AG09319 (cell line): ENCODE data around the gene SSNA1.

Experiments used
- DNase-seq: peaks from one replicate; pipeline ENCODE4 v3.0.0-alpha.2; 2010; ENCODE audit warnings: low read depth; ENCODE audit errors: extremely low read depth
- TF ChIP-seq, protein P1 (sequence below): IDR thresholded peaks from 2 replicates; pipeline ENCODE4 v1.5.1; 2011; ENCODE audit warnings: low read depth, mild to moderate bottlenecking, inconsistent platforms, low read length, moderate library complexity

Gene SSNA1

DNA sequence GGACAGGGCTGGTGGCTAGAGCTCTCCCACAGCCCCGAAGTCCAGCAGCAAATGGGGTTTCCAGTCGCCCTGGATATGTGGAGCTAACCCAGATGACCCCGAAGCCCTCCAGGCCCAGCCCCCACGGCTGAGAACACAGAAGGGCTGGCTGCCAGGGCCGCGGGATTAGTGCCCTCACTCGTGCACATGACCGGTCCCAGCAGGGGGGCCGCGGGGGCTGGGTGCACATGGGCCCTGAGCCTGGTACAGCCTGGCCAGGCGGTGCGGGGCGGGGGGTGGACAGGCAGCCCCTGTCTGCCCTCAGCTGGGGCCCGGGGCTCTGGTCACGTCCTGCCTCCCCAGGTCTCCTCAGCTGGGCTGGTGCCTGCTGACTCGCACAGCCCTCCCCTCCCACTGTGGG is 5.9 kb downstream of the SSNA1 start:
- no peak for DNase-seq
- TF ChIP-seq, protein P1, sequence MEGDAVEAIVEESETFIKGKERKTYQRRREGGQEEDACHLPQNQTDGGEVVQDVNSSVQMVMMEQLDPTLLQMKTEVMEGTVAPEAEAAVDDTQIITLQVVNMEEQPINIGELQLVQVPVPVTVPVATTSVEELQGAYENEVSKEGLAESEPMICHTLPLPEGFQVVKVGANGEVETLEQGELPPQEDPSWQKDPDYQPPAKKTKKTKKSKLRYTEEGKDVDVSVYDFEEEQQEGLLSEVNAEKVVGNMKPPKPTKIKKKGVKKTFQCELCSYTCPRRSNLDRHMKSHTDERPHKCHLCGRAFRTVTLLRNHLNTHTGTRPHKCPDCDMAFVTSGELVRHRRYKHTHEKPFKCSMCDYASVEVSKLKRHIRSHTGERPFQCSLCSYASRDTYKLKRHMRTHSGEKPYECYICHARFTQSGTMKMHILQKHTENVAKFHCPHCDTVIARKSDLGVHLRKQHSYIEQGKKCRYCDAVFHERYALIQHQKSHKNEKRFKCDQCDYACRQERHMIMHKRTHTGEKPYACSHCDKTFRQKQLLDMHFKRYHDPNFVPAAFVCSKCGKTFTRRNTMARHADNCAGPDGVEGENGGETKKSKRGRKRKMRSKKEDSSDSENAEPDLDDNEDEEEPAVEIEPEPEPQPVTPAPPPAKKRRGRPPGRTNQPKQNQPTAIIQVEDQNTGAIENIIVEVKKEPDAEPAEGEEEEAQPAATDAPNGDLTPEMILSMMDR: no peak

DNA sequence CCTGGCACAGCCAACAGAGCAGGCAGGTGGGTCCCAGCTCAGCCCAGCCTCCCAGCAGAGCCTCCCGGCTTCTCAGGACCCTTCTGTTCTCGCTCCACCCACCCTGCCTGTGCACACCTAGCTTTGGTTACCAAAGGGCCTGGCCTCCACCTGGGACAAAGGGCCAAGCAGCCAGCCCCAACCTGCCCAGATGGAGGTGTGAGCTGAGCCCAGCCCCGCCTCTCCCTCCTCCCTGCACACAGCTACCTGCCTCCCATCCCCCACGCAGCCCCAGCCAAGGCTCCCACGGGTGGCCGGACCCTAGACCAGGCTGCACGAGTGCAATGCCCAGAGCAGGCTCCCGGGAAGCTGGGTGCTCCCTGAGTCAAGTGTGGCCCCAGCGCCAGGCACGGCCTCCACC is 6.4 kb downstream of the SSNA1 start:
- no peak for DNase-seq
- TF ChIP-seq, protein P1: no peak

DNA sequence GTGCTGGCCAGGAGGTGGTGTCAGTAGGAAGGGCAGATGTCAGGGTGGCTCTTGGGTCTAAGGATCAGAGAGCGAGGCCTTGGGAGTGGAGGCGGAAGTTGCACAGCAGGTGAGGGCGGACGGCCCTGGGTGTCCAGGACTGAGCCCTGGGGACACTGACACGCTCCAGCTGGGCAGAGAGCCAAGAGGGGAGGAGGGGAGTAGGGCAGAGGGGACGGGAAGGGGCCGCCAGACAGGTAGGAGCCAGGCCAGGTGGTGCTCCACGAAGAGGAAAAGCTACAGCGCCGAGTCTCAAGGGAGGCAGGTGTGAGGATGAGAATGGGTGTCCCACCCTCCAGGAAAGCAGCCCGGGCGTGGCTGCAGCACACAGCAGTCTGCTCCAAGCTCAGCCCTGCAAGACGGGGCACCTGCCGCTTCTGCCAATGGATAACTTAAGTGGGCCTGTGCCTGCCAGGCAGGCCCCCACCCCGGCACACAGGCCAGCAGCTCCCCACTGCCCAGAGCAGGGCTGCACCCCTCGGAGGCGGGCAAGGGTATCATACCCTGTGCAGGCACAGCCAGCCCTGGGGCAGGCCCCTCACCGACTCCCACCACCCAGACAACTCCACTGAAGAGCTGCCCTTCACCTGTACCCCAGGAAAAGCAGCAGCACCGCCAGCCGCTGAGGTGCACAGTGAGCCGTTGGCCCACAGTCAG is 7.2 kb downstream of the SSNA1 start:
- TF ChIP-seq, protein P1: no peak
- DNase-seq: no peak

DNA sequence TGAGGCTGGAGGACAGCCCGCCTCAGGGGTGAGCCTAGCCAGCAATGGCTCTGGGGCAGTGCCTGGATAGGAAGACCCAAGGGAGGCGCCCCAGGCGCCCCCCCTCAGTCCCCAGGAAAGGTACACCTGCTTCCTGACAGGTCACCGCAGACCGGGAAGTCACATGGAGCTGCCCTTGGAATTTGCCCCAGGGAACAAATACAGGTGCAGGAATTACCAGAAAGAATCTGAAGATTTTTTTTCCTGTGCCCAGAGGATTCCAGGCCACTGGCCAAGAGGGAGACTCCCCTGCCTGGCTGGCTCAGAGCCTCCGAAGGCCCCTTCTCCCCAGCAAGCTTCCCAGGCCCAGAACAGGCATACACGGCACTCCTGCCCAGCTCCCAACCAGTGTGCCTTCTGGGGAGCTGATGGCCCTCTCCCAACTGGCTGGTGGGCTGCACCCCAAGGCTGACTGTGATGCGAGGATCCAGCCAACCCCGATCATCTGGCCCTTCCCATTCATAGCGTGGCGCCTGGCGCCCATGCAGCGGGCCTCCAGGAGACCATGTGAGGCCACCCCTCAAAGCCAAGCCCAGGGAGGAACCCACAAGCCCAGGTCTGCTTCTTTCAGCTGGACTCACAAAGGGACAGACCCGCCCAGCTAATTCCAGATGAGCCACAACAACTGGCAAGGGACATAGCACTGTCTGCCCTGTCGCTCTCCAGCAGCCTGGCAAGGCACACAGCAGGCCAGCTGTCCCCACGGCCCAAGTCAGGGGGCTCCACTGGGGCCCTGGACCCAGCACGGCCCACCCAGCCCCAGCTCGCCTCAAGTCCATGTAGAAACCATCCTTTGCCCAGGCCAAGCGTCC is 9.8 kb downstream of the SSNA1 start:
- TF ChIP-seq, protein P1: no peak
- no peak for DNase-seq

DNA sequence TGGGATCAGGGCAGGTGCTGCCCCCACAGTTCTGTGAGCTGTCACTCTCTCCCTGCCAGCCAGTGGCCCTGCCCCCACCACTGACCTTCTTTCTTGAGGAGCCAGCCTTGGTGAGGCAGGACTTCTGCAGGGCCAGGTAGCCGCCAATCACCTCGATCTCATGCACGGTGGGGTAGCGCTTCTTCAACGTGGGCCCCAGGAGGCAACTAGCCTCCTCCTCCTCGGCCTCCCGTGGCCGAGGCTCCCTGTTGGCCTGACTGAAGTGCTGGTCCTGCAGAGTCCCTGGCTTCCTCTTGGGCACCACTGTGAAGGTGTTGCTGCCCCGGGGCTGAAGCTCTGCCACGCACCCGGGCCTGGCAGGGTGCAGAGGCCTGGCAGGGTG is 10.4 kb downstream of the SSNA1 start:
- no peak for DNase-seq
- TF ChIP-seq, protein P1: no peak

DNA sequence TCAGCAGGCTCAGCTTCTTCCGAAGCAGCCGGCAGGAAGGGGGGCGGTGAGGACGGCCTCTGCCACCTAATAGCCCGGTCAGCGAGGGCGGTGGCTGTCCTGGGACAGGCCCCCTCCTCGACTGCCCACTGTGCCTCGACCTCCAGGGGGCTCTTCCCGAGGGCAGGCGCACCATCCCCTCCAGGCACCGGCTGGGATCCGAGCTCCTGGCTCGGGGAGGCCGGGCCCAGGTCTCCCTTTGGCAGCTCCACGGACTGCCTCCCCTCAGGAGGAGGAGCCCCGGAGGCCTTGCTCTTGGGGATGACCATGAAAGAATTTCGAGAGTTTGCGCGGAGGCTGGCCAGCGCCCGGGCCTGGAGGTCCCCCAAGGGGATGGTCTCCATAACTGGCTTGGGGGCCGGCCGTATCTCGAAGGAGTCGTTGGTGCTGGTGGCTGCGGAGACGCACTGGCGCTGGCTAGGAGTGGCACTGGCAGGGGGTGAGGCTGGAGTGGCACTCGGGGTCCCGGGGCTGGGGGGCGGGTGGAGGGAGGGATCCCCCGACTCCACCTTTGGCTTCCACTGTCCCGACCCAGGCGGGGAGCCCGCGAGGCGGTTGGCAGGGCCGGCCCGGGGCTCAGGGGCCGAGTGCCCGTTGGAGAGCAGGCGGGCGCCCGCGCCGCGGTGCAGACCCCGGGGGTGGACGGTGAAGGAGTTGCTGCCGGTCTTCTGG is 11.1 kb downstream of the SSNA1 start:
- DNase-seq: no peak
- TF ChIP-seq, protein P1: no peak
